Spleen (tissue), 13 donors: ENCODE results near the gene ZNF714. TPM values are rescaled to one million over a fixed set of nuclear protein-coding genes. Genes with fewer than 3 reads are reported as not detected.
A peak's percentile ranks its signal among the peaks of the same experiment; 100 is the strongest.

Experiments
- DNase-seq: peaks from one replicate; pipeline ENCODE4 v3.0.0-alpha.2; 2020
- H3K27ac ChIP-seq, 8 donors: fragments of 200-600 bp; sonication (generic) in 7 of 8; 1 replicate in 4 of 8; 2 replicates in 4 of 8; pipeline versions ENCODE4 v1.5.0 to v1.8.0; 2016 to 2021; ENCODE audit warnings: inconsistent platforms in 4 of 8, mild to moderate bottlenecking in 4 of 8, moderate library complexity in 1 of 8
- H3K27me3 ChIP-seq, 7 donors: fragments of 200-600 bp; sonication (generic) in 6 of 7; replicated peaks in 1 of 7; 1 replicate in 4 of 7; 2 replicates in 3 of 7; pipeline versions ENCODE4 v1.5.0 to v1.8.0; 2016 to 2021; ENCODE audit warnings: inconsistent platforms in 3 of 7, mild to moderate bottlenecking in 1 of 7
- H3K36me3 ChIP-seq, 6 donors: fragments of 200-600 bp; sonication (generic) in 5 of 6; 1 replicate in 4 of 6; 2 replicates in 2 of 6; pipeline versions ENCODE4 v1.5.0 to v1.8.0; 2016 to 2021; ENCODE audit warnings: inconsistent platforms in 2 of 6
- H3K4me1 ChIP-seq, 6 donors: fragments of 200-600 bp; sonication (generic) in 5 of 6; 1 replicate in 3 of 6; 2 replicates in 3 of 6; pipeline versions ENCODE4 v1.5.0 to v1.8.0; 2016 to 2021; ENCODE audit warnings: inconsistent platforms in 3 of 6
- H3K4me3 ChIP-seq, 8 donors: fragments of 200-600 bp; sonication (generic) in 7 of 8; 1 replicate in 4 of 8; 2 replicates in 4 of 8; pipeline versions ENCODE4 v1.5.0 to v1.8.0; 2016 to 2021; ENCODE audit warnings: inconsistent platforms in 4 of 8, mild to moderate bottlenecking in 4 of 8, moderate library complexity in 2 of 8
- H3K9me3 ChIP-seq, 8 donors: fragments of 200-600 bp; sonication (generic) in 7 of 8; 1 replicate in 4 of 8; 2 replicates in 4 of 8; pipeline versions ENCODE4 v1.5.0 to v1.8.0; 2016 to 2021; ENCODE audit warnings: inconsistent platforms in 4 of 8
- CTCF ChIP-seq, 11 experiments: fragments of 200-600 bp in 7 of 11; fragments of 450-650 bp in 4 of 11; sonication (generic) in 4 of 11; IDR thresholded peaks in 8 of 11; conservative IDR thresholded peaks in 3 of 11; 1 replicate in 7 of 11; 2 replicates in 4 of 11; pipeline versions ENCODE4 v1.4.0 to v1.8.0; 2016 to 2021; ENCODE audit warnings: antibody characterized with exemption in 11 of 11, inconsistent platforms in 4 of 11, mild to moderate bottlenecking in 1 of 11
- POLR2A ChIP-seq, 3 donors: fragments of 450-650 bp; IDR thresholded peaks; one replicate each; pipeline ENCODE4 v1.5.1; 2017; ENCODE audit warnings: antibody characterized with exemption in 3 of 3, mild to moderate bottlenecking in 1 of 3
- POLR2AphosphoS5 ChIP-seq, 3 donors: sonication (generic); formaldehyde crosslinking; IDR thresholded peaks; one replicate each; pipeline ENCODE4 v1.5.1; 2017; ENCODE audit warnings: antibody characterized with exemption in 3 of 3
- WGBS, 5 donors: extraction: QIAGEN DNeasy Blood & Tissue Kit in 3 of 5; methylation state at CpG; one replicate each; pipeline versions ENCODE4 v1.1.5 to v1.1.7; 2013 to 2018; 5-methylcytosine and 5-hydroxymethylcytosine counted together
- intact Hi-C: fragments of 100-400 bp; cut with DNase I; formaldehyde crosslinking; loops from one replicate; pipeline ENCODE4 v1.15.0; 2023; ENCODE audit warnings: low total_unique reads
- long read RNA-seq, 2 donors: transcript quantifications; one replicate each; lab custom pipeline, GENCODE V29; 2026
- polyA plus RNA-seq, 3 donors: library from polyadenylated mRNA; stranded (reverse); fragments of 200-250 nt; gene quantifications; one replicate each; pipeline ENCODE4 v1.2.1, GENCODE V29; 2013
- total RNA-seq, 7 donors: library from RNA; depleted of rRNA in 3 of 7; stranded (reverse); fragments of >200 nt in 3 of 7; fragmentation: NEBNext Ultra II Directional in 4 of 7; extraction: Animal tissue kit (Norgen Biotek cat#: 25700) in 4 of 7; gene quantifications; one replicate each; pipeline versions ENCODE4 v1.1.0 to v1.2.1, GENCODE V29; 2016 to 2021
- donor health status: healthy with polysubstance abuse.
- donor health status: DM: no; HTN: no; CAD: no; lungs with moderate emphysema.
- donor health status: DM: no; HTN: no; CAD: no.
- donor health status: Bipolar disorder and iron deficiency.
- donor health status: healthy.
- donor health status: DM: no; HTN: no; CAD: no.
- donor health status: DM: yes; HTN: yes; CAD: no.

The ZNF714 gene
- total RNA-seq (10 to 100 TPM in 4 of 7 donors, 1 to 10 TPM in 3; 5.7 to 23.7 (median 10.2) TPM), polyA plus RNA-seq (1 to 10 TPM; 1.2 to 1.5 (median 1.3) TPM)
- long read RNA-seq, donor 1, full-length matches to known transcripts = 2 of 2 reads
- long read RNA-seq, donor 1, partial matches to known transcripts = 0 of 2 reads
- long read RNA-seq, donor 1, other reads (novel, unspliced or antisense) = 0 of 2 reads
- long read RNA-seq, donor 2 = 0 reads

- intact Hi-C loops = no loop called here
Measured at GRCh38 chr19:21082011-21082975, at the start of gene ZNF714. ZNF714 (plus strand) TSS chr19:21082203; CDS start chr19:21098269, 16,066 bp downstream.

GRCh38 chr19:21045028-21045427 is 37.0 kb upstream of the ZNF714 start:
- Histone ChIP-seq H3K4me3 (no peak overlapping the region), H3K27me3 (no peaks in the 10 kb centered on the region), H3K9me3 (peaks cover 15 to 84% (median 79%) of the 10 kb centered on the region in 8 donors), H3K27ac (no peak overlapping the region), H3K36me3 (peaks cover 0 to 96% (median 80%) of the 10 kb centered on the region in 6 donors), H3K4me1 (no peaks in the 10 kb centered on the region)
- intact Hi-C loops = no loop called here
- no peak for TF ChIP-seq CTCF (IDR thresholded peaks at IDR 0.05 in 8 of 11, conservative IDR thresholded peaks at IDR 0.05 in 3 of 11)
- no peak for TF ChIP-seq POLR2AphosphoS5 (IDR thresholded peaks at IDR 0.05)
- no peak for TF ChIP-seq POLR2A (IDR thresholded peaks at IDR 0.05)
- no peak for DNase-seq

More at GRCh38 chr19:21082011-21082975, at the start of gene ZNF714:
- Histone ChIP-seq H3K27me3 (no peaks in the 10 kb centered on the region), H3K36me3 (peaks cover 0 to 14% (median 1%) of the 10 kb centered on the region in 6 donors), H3K4me3 (peak within 1 kb of the TSS; percentile 36 to 77 (median 65)), H3K27ac (peak within 1 kb of the TSS in 6 of 8 donors; percentile 61 to 82 (median 79)), H3K4me1 (peaks cover 0 to 24% (median 4%) of the 10 kb centered on the region in 6 donors), H3K9me3 (no peaks in the 10 kb centered on the region)
- 0 to 76% (median 34%) methylated on average over 19 to 38 of the region's 38 CpGs for whole genome bisulfite sequencing, 5 donors
- peak in 1 of 3 donors; percentile 37 for TF ChIP-seq POLR2A (IDR thresholded peaks at IDR 0.05)
- peak in 1 of 11 experiments; percentile 6 for TF ChIP-seq CTCF (IDR thresholded peaks at IDR 0.05 in 8 of 11, conservative IDR thresholded peaks at IDR 0.05 in 3 of 11)
- peak; percentile 56 to 88 (median 87) for TF ChIP-seq POLR2AphosphoS5 (IDR thresholded peaks at IDR 0.05)
- DNase-seq = peak; percentile 92

GRCh38 chr19:21046489-21046888 is 35.5 kb upstream of the ZNF714 start:
- peaks cover 15 to 96% (median 93%) of the 10 kb centered on the region in 8 donors for H3K9me3 ChIP-seq
- no peak for DNase-seq
- H3K27me3 ChIP-seq = no peaks in the 10 kb centered on the region
- no peak for TF ChIP-seq CTCF (IDR thresholded peaks at IDR 0.05 in 8 of 11, conservative IDR thresholded peaks at IDR 0.05 in 3 of 11)
- TF ChIP-seq POLR2A (IDR thresholded peaks at IDR 0.05) = no peak
- no peak for TF ChIP-seq POLR2AphosphoS5 (IDR thresholded peaks at IDR 0.05)
- H3K4me3 ChIP-seq = no peak overlapping the region
- no peak overlapping the region for H3K27ac ChIP-seq
- intact Hi-C loops = no loop called here
- 95 to 99% (median 97%) methylated on average over 3 of the region's 3 CpGs for WGBS, 5 donors
- peaks cover 0 to 96% (median 78%) of the 10 kb centered on the region in 6 donors for H3K36me3 ChIP-seq
- no peaks in the 10 kb centered on the region for H3K4me1 ChIP-seq
